Panc1 (cell line): Measurements from ENCODE around the gene GREB1L.

Experiments used
- CTCF ChIP-seq: fragments of 450-650 bp; IDR thresholded peaks from 2 replicates; pipeline ENCODE4 v1.5.1; 2017; ENCODE audit warnings: mild to moderate bottlenecking
- POLR2AphosphoS5 ChIP-seq: IDR thresholded peaks from 2 replicates; pipeline ENCODE4 v1.6.1; 2012; ENCODE audit warnings: mild to moderate bottlenecking, low read depth, low read length, moderate library complexity
- SIN3A ChIP-seq: IDR thresholded peaks from 2 replicates; pipeline ENCODE4 v1.6.1; 2012; ENCODE audit warnings: low read depth, mild to moderate bottlenecking, low read length, moderate library complexity, borderline replicate concordance; ENCODE audit not compliant: insufficient read depth
- TCF7L2 ChIP-seq: IDR thresholded peaks from 2 replicates; pipeline ENCODE4 v1.6.1; 2011; ENCODE audit warnings: mild to moderate bottlenecking, low read depth, low read length, inconsistent platforms
- TF ChIP-seq, protein P1 (sequence below), 2 experiments: IDR thresholded peaks; 2 replicates each; pipeline ENCODE4 v1.6.1; 2011 to 2012; ENCODE audit warnings: low read depth in 2 of 2, control low read depth in 1 of 2, low read length in 1 of 2, mild to moderate bottlenecking in 1 of 2, moderate library complexity in 1 of 2; ENCODE audit not compliant: insufficient read depth in 1 of 2

DNA sequence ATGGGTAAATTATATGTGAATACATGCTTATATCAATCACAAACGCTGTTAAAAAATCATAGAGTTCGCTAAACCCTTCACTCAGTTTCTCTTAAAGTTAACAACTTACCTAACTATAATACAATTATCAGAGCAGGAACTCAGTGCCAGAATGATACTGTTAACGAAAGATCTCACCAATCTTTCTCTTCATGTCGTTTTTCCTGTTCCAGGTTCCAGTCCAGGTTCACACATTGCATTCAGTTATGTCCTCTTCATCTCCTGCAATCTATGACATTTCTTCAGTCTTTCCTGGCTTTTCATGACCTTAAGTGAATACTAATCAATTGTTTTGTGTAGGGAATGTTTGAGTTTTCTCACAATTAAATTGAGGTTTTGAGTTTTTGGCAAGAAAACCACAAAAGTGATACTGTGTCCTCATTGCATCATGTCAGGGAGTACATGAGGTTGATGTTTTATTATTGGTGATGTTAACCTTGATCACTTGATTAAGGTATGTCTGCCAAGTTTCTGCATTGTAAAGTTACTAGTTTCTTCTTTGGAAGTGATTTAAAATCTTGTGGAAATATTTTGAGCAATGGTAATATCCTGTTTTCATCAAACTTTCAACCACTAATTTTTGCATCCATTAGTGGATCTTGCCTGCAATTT lies 226.6 kb downstream of the GREB1L start:
- no peak for TF ChIP-seq CTCF
- TF ChIP-seq POLR2AphosphoS5, result no peak
- TF ChIP-seq SIN3A, result no peak
- TF ChIP-seq, protein P1, sequence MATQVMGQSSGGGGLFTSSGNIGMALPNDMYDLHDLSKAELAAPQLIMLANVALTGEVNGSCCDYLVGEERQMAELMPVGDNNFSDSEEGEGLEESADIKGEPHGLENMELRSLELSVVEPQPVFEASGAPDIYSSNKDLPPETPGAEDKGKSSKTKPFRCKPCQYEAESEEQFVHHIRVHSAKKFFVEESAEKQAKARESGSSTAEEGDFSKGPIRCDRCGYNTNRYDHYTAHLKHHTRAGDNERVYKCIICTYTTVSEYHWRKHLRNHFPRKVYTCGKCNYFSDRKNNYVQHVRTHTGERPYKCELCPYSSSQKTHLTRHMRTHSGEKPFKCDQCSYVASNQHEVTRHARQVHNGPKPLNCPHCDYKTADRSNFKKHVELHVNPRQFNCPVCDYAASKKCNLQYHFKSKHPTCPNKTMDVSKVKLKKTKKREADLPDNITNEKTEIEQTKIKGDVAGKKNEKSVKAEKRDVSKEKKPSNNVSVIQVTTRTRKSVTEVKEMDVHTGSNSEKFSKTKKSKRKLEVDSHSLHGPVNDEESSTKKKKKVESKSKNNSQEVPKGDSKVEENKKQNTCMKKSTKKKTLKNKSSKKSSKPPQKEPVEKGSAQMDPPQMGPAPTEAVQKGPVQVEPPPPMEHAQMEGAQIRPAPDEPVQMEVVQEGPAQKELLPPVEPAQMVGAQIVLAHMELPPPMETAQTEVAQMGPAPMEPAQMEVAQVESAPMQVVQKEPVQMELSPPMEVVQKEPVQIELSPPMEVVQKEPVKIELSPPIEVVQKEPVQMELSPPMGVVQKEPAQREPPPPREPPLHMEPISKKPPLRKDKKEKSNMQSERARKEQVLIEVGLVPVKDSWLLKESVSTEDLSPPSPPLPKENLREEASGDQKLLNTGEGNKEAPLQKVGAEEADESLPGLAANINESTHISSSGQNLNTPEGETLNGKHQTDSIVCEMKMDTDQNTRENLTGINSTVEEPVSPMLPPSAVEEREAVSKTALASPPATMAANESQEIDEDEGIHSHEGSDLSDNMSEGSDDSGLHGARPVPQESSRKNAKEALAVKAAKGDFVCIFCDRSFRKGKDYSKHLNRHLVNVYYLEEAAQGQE (IDR thresholded peaks at IDR 0.05; ENCODE audit: insufficient read depth in 1 of 2, low read depth in 2 of 2, low read length in 1 of 2), result no peak
- TF ChIP-seq TCF7L2, result no peak
